Occipital lobe (tissue), 2 donors: Measurements from ENCODE around the gene MRPL54. TPM values are rescaled to one million over a fixed set of nuclear protein-coding genes. Genes with fewer than 3 reads are reported as not detected.
A peak's percentile ranks its signal among the peaks of the same experiment; 100 is the strongest.
"Not testable (repeated sequence)": the region's sequence is repeated elsewhere in the genome, so short reads cannot be mapped to it uniquely, and the experiment has no call there.

Experiments
- DNase-seq: peaks from one replicate; lab custom pipeline; 2025; lab: John Stamatoyannopoulos, UW
- total RNA-seq: library from RNA; depleted of rRNA; stranded (reverse); fragments of >200 nt; gene quantifications from one replicate; pipeline ENCODE4 v1.2.3, GENCODE V29; 2014

The MRPL54 gene
- total RNA-seq, 1 donor from 2014 or later = 16.8 TPM

- DNase-seq = no peak
Observed at GRCh38 chr19:3740431-3740830, 22.1 kb upstream of the MRPL54 start.

GRCh38 chr19:3743486-3743885, 19.0 kb upstream of the MRPL54 start:
- DNase-seq = no peak

GRCh38 chr19:3745363-3746045, 17.0 kb upstream of the MRPL54 start:
- no peak for DNase-seq

GRCh38 chr19:3746371-3747056, 16.0 kb upstream of the MRPL54 start:
- no peak for DNase-seq

- no peak for DNase-seq
Observed at GRCh38 chr19:3748965-3749364, 13.5 kb upstream of the MRPL54 start.

- DNase-seq = no peak
Observed at GRCh38 chr19:3750211-3750610, 12.3 kb upstream of the MRPL54 start.

GRCh38 chr19:3751236-3751635, 11.2 kb upstream of the MRPL54 start:
- DNase-seq = no peak

- DNase-seq = no peak
Observed at GRCh38 chr19:3752492-3752891, 10.0 kb upstream of the MRPL54 start.

GRCh38 chr19:3753631-3754410, 8.7 kb upstream of the MRPL54 start:
- no peak for DNase-seq

GRCh38 chr19:3757705-3758104, 4.8 kb upstream of the MRPL54 start:
- not testable (repeated sequence) for DNase-seq

- not testable (repeated sequence) for DNase-seq
Observed at GRCh38 chr19:3758297-3758696, 4.2 kb upstream of the MRPL54 start.

GRCh38 chr19:3759482-3760254, 2.8 kb upstream of the MRPL54 start:
- no peak for DNase-seq

GRCh38 chr19:3760871-3761361, 1.6 kb upstream of the MRPL54 start:
- DNase-seq = no peak

- DNase-seq = peak; percentile 80
Observed at GRCh38 chr19:3761382-3762129, 926 bp upstream of the MRPL54 start, which contains the start of gene APBA3. APBA3 (minus strand) TSS chr19:3761692; CDS start chr19:3760264, 1,428 bp downstream.

- no peak for DNase-seq
Observed at GRCh38 chr19:3762130-3762473, 380 bp upstream of the MRPL54 start.

- DNase-seq = no peak
Observed at GRCh38 chr19:3765121-3765520, 2.6 kb downstream of the MRPL54 start.

GRCh38 chr19:3765757-3766156, 3.3 kb downstream of the MRPL54 start:
- DNase-seq = not testable (repeated sequence)

GRCh38 chr19:3766520-3766919, 4.0 kb downstream of the MRPL54 start:
- DNase-seq = no peak

- no peak for DNase-seq
Observed at GRCh38 chr19:3767050-3767449, 4.6 kb downstream of the MRPL54 start.

GRCh38 chr19:3768015-3768747, 5.7 kb downstream of the MRPL54 start:
- no peak for DNase-seq
